ENCODE measurements around the gene MOV10.

MOV10 gene

GRCh38 chr1:112700290-112701226 lies 26.1 kb downstream of the MOV10 start:
- DNase-seq, result no peak

- no peak for DNase-seq
Measured at GRCh38 chr1:112701227-112702066, 27.0 kb downstream of the MOV10 start.

GRCh38 chr1:112702067-112702395 lies 27.6 kb downstream of the MOV10 start:
- DNase-seq, result no peak

GRCh38 chr1:112702420-112703261 lies 28.2 kb downstream of the MOV10 start:
- no peak for DNase-seq

GRCh38 chr1:112703706-112704105 lies 29.2 kb downstream of the MOV10 start:
- DNase-seq, result no peak

GRCh38 chr1:112704391-112704933 lies 30.0 kb downstream of the MOV10 start:
- DNase-seq, result no peak

- no peak for DNase-seq
Measured at GRCh38 chr1:112704934-112705627, 30.6 kb downstream of the MOV10 start.

GRCh38 chr1:112706505-112707220 lies 32.2 kb downstream of the MOV10 start, which contains the start of gene RHOC:
TSS of gene RHOC (minus strand) at chr1:112707127. CDS start at chr1:112703799, 3,328 bp downstream.
- DNase-seq, result no peak

- no peak for DNase-seq
Measured at GRCh38 chr1:112707221-112708001, 33.0 kb downstream of the MOV10 start.

- no peak for DNase-seq
Measured at GRCh38 chr1:112708002-112708448, 33.6 kb downstream of the MOV10 start.

GRCh38 chr1:112708489-112708888 lies 34.0 kb downstream of the MOV10 start:
- no peak for DNase-seq

- no peak for DNase-seq
Measured at GRCh38 chr1:112710159-112710558, 35.7 kb downstream of the MOV10 start.

- no peak for DNase-seq
Measured at GRCh38 chr1:112710586-112710985, 36.1 kb downstream of the MOV10 start.

GRCh38 chr1:112711041-112711440 lies 36.6 kb downstream of the MOV10 start:
- DNase-seq, result no peak

GRCh38 chr1:112711670-112712069 lies 37.2 kb downstream of the MOV10 start:
- DNase-seq, result no peak

GRCh38 chr1:112712191-112712590 lies 37.7 kb downstream of the MOV10 start:
- DNase-seq, result no peak

GRCh38 chr1:112712701-112713128 lies 38.3 kb downstream of the MOV10 start:
- DNase-seq, result no peak

GRCh38 chr1:112713466-112714312 lies 39.2 kb downstream of the MOV10 start:
- no peak for DNase-seq

Data from NCI-H1417 treated with DMSO at 0.1 percent for 48 hours (cell line).